HFFc6 (cell line): ENCODE results near the gene TRPC5OS. TPM values are rescaled to one million over a fixed set of nuclear protein-coding genes. Genes with fewer than 3 reads are reported as not detected.

Source experiments
- DNase-seq: peaks from one replicate; pipeline ENCODE4 v3.0.0-alpha.2; 2018
- H3K27ac Mint-ChIP-seq: 2 replicates; pipeline ENCODE4 v1.8.0; 2020; ENCODE audit warnings: mild to moderate bottlenecking, mixed read lengths
- H3K27me3 Mint-ChIP-seq: 2 replicates; pipeline ENCODE4 v1.8.0; 2021; ENCODE audit warnings: mild to moderate bottlenecking, moderate library complexity, mixed read lengths; ENCODE audit not compliant: insufficient read depth
- H3K36me3 Mint-ChIP-seq: 2 replicates; pipeline ENCODE4 v1.8.0; 2021; ENCODE audit warnings: low read depth, mixed read lengths
- H3K4me1 Mint-ChIP-seq: 2 replicates; pipeline ENCODE4 v1.8.0; 2020; ENCODE audit warnings: low read depth, mixed read lengths
- H3K4me3 Mint-ChIP-seq: 2 replicates; pipeline ENCODE4 v1.8.0; 2020; ENCODE audit warnings: mild to moderate bottlenecking, moderate library complexity, mixed read lengths
- H3K9me3 Mint-ChIP-seq: 2 replicates; pipeline ENCODE4 v1.8.0; 2020; ENCODE audit warnings: mild to moderate bottlenecking, mixed read lengths
- CTCF ChIP-seq: fragments of 200-600 bp; sonication (generic); IDR thresholded peaks from 2 replicates; pipeline ENCODE4 v1.5.0; 2021; ENCODE audit warnings: antibody characterized with exemption, mild to moderate bottlenecking
- total RNA-seq, 6 experiments: library from RNA; stranded (reverse); fragmentation: NEBNext Ultra II Directional; extraction: Animal tissue kit (Norgen Biotek cat#: 25700); gene quantifications; 2 replicates in 1 of 6; 3 replicates in 5 of 6; pipeline ENCODE4 v1.2.3, GENCODE V29; 2021

Gene TRPC5OS
- total RNA-seq, 6 experiments from 2014 or later: not detected

GRCh38 chrX:111861605-111862004 lies 14.4 kb upstream of the TRPC5OS start:
- no peaks in the 10 kb centered on the region for H3K36me3 Mint-ChIP-seq
- no peak overlapping the region for H3K4me3 Mint-ChIP-seq
- H3K4me1 Mint-ChIP-seq: no peaks in the 10 kb centered on the region
- no peak for DNase-seq
- H3K27me3 Mint-ChIP-seq: no peaks in the 10 kb centered on the region
- H3K9me3 Mint-ChIP-seq: no peaks in the 10 kb centered on the region
- TF ChIP-seq CTCF: no peak
- no peak overlapping the region for H3K27ac Mint-ChIP-seq

DNA sequence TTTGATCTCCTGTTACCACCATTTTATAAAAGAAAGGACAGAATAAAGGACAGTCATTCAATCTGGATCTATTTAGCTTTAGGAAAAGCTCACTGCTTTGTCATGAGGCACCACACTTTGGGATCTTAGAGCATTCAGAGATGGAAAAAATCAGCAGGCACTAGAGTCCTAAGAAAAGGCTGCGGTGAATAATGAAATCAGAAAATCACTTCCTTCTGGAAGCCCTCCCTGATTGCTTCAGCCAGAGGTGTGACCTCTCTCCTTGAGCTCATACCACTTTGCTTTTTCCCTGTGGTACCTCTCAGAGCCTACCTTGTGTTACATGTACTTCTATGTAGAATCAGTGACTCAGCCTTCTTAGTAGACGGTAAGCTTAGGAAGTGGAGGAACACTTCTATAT lies 8.7 kb upstream of the TRPC5OS start:
- TF ChIP-seq CTCF: no peak
- no peaks in the 10 kb centered on the region for H3K36me3 Mint-ChIP-seq
- H3K9me3 Mint-ChIP-seq: no peaks in the 10 kb centered on the region
- peaks cover 2% of the 10 kb centered on the region; the same call in 1 of the 2 replicates for H3K27me3 Mint-ChIP-seq
- H3K4me1 Mint-ChIP-seq: no peaks in the 10 kb centered on the region
- H3K4me3 Mint-ChIP-seq: no peak overlapping the region
- no peak overlapping the region for H3K27ac Mint-ChIP-seq
- no peak for DNase-seq

GRCh38 chrX:111868726-111869638 lies 7.0 kb upstream of the TRPC5OS start:
- Mint-ChIP-seq H3K36me3 (no peaks in the 10 kb centered on the region), H3K27me3 (peaks cover 2% of the 10 kb centered on the region; the same call in 1 of the 2 replicates), H3K4me1 (no peaks in the 10 kb centered on the region), H3K27ac (no peak overlapping the region), H3K4me3 (no peak overlapping the region), H3K9me3 (no peaks in the 10 kb centered on the region)
- no peak for DNase-seq
- no peak for TF ChIP-seq CTCF

GRCh38 chrX:111869639-111870034 lies 6.3 kb upstream of the TRPC5OS start:
- Mint-ChIP-seq H3K4me1 (no peaks in the 10 kb centered on the region), H3K27me3 (peaks cover 2% of the 10 kb centered on the region; the same call in 1 of the 2 replicates), H3K4me3 (no peak overlapping the region), H3K36me3 (no peaks in the 10 kb centered on the region), H3K27ac (no peak overlapping the region), H3K9me3 (no peaks in the 10 kb centered on the region)
- peak; percentile 59 for TF ChIP-seq CTCF
- DNase-seq: peak; percentile 0

- Mint-ChIP-seq H3K36me3 (no peaks in the 10 kb centered on the region), H3K9me3 (no peaks in the 10 kb centered on the region; the same call in 1 of the 2 replicates), H3K27ac (no peak overlapping the region), H3K4me3 (no peak overlapping the region), H3K27me3 (peaks cover 2% of the 10 kb centered on the region; the same call in 1 of the 2 replicates), H3K4me1 (no peaks in the 10 kb centered on the region)
- TF ChIP-seq CTCF: no peak
- no peak for DNase-seq
These were observed 1.7 kb upstream of the TRPC5OS start for GRCh38 chrX:111874241-111874640.
